Measurements from ENCODE around the gene ACSM6. TPM values are rescaled to one million over a fixed set of nuclear protein-coding genes. Genes with fewer than 3 reads are reported as not detected.

Gene ACSM6
- total RNA-seq, 1 experiment from 2014 or later: not detected

GRCh38 chr10:95267251-95267650 lies 73.2 kb downstream of the ACSM6 start:
- no peak overlapping the region for H3K27ac Mint-ChIP-seq
- H3K4me3 Mint-ChIP-seq: no peak overlapping the region
- CTCF ChIA-PET: no interaction called here
- peaks cover 55% of the 10 kb centered on the region for H3K36me3 Mint-ChIP-seq
- no peaks in the 10 kb centered on the region for H3K9me3 Mint-ChIP-seq
- no peak for TF ChIP-seq NFATC4 (CRISPR knock-in tag; IDR thresholded peaks at IDR 0.05)
- no peaks in the 10 kb centered on the region for H3K27me3 Mint-ChIP-seq (ENCODE audit: low read depth)
- DNase-seq (ENCODE audit: low spot score): no peak
- H3K4me1 Mint-ChIP-seq: peaks cover 56% of the 10 kb centered on the region
- POLR2A ChIA-PET: no interaction called here
- no peak for ATAC-seq

GRCh38 chr10:95268438-95268837 lies 74.4 kb downstream of the ACSM6 start:
- POLR2A ChIA-PET: no interaction called here
- CTCF ChIA-PET: no interaction called here
- DNase-seq (ENCODE audit: low spot score): no peak

More at GRCh38 chr10:95268438-95268837, 74.4 kb downstream of the ACSM6 start:
- no peak for TF ChIP-seq ETV6 (CRISPR knock-in tag; IDR thresholded peaks at IDR 0.05)
- TF ChIP-seq ZNF423 (CRISPR knock-in tag; IDR thresholded peaks at IDR 0.05): no peak
- no peak for TF ChIP-seq USF2 (CRISPR knock-in tag; IDR thresholded peaks at IDR 0.05)
- TF ChIP-seq OVOL2 (CRISPR knock-in tag; IDR thresholded peaks at IDR 0.05; ENCODE audit: borderline replicate concordance): no peak
- TF ChIP-seq, protein P1, sequence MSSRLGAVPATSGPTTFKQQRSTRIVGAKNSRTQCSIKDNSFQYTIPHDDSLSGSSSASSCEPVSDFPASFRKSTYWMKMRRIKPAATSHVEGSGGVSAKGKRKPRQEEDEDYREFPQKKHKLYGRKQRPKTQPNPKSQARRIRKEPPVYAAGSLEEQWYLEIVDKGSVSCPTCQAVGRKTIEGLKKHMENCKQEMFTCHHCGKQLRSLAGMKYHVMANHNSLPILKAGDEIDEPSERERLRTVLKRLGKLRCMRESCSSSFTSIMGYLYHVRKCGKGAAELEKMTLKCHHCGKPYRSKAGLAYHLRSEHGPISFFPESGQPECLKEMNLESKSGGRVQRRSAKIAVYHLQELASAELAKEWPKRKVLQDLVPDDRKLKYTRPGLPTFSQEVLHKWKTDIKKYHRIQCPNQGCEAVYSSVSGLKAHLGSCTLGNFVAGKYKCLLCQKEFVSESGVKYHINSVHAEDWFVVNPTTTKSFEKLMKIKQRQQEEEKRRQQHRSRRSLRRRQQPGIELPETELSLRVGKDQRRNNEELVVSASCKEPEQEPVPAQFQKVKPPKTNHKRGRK (CRISPR knock-in tag; IDR thresholded peaks at IDR 0.05; ENCODE audit: borderline replicate concordance): no peak
- TF ChIP-seq CBFB (CRISPR knock-in tag; IDR thresholded peaks at IDR 0.05; ENCODE audit: low read depth): no peak
- no peak for TF ChIP-seq RELA (CRISPR knock-in tag; IDR thresholded peaks at IDR 0.05; ENCODE audit: borderline replicate concordance)
- no peak for TF ChIP-seq MXD4 (CRISPR knock-in tag; IDR thresholded peaks at IDR 0.05; ENCODE audit: borderline replicate concordance)
- no peak for TF ChIP-seq MYBL2 (CRISPR knock-in tag; IDR thresholded peaks at IDR 0.05)
- TF ChIP-seq ARID4B (CRISPR knock-in tag; IDR thresholded peaks at IDR 0.05; ENCODE audit: borderline replicate concordance): no peak
- no peak for TF ChIP-seq TEAD4 (CRISPR knock-in tag; IDR thresholded peaks at IDR 0.05)
- TF ChIP-seq NFE2L1 (CRISPR knock-in tag; IDR thresholded peaks at IDR 0.05): no peak
- peaks cover 43% of the 10 kb centered on the region for H3K36me3 Mint-ChIP-seq
- H3K4me1 Mint-ChIP-seq: peaks cover 47% of the 10 kb centered on the region
- peak overlapping the region; percentile 87 for H3K27ac Mint-ChIP-seq
- H3K4me3 Mint-ChIP-seq: no peak overlapping the region
- no peaks in the 10 kb centered on the region for H3K9me3 Mint-ChIP-seq
- no peaks in the 10 kb centered on the region for H3K27me3 Mint-ChIP-seq (ENCODE audit: low read depth)
- no peak; the same call in 1 of the 2 replicates for ATAC-seq

Measured in WTC11 (cell line).